ENCODE data around the gene CCN5.
"Not testable (repeated sequence)": the region's sequence is repeated elsewhere in the genome, so short reads cannot be mapped to it uniquely, and the experiment has no call there.

Gene CCN5

GRCh38 chr20:44695295-44695673 is 19.9 kb upstream of the CCN5 start:
- no peak for DNase-seq

- DNase-seq: no peak
These were observed 19.4 kb upstream of the CCN5 start for GRCh38 chr20:44695674-44696300.

- DNase-seq: peak in 1 of 2 experiments; percentile 41
These were observed 18.9 kb upstream of the CCN5 start for GRCh38 chr20:44696315-44696714.

GRCh38 chr20:44697041-44697440 is 18.1 kb upstream of the CCN5 start:
- DNase-seq: not testable (repeated sequence)

GRCh38 chr20:44698351-44698750 is 16.8 kb upstream of the CCN5 start:
- no peak for DNase-seq

DNA sequence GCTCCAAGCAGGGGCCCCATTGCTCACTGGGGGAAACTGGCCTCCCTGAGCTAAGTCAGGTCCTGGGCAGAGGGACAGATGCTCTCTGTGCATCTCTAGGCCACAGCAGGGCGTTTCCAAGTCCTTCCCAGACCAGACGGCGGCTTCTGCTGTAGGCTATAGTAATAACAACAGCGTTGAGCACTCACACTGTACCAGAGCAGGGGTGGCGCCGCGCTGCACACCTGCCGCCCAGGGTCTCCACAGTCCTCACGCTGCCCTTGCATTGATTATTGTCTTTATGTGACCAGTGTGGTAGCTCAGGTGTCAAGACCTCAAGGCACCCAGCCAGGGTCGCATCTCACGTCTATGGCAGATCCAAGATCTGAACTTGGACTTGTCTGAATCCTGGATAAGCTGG is 14.9 kb upstream of the CCN5 start:
- no peak for DNase-seq

- peak; percentile 65 to 69 for DNase-seq
These were observed 13.9 kb upstream of the CCN5 start for GRCh38 chr20:44701118-44701857.

DNA sequence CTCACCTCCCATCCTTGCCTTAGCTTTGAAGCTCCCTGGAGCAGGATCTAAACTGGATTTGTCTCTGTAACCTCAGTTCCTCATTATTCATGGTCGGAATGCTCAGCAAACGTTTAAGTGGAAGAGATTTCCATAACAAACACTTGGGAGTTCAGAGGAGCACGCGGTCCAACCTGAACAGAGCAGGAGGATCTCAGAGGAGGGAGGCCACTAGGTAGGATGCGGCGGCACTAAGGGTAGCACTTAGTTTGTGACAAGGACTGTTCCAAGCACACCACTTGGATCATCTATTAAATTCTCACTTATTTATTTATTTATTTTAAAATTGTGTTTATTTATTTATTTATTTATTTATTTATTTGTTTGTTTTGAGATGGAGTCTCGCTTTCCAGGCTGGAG is 13.3 kb upstream of the CCN5 start:
- DNase-seq: peak; percentile 69 to 82

GRCh38 chr20:44702776-44703175 is 12.4 kb upstream of the CCN5 start:
- peak; percentile 9 to 69 for DNase-seq

DNA sequence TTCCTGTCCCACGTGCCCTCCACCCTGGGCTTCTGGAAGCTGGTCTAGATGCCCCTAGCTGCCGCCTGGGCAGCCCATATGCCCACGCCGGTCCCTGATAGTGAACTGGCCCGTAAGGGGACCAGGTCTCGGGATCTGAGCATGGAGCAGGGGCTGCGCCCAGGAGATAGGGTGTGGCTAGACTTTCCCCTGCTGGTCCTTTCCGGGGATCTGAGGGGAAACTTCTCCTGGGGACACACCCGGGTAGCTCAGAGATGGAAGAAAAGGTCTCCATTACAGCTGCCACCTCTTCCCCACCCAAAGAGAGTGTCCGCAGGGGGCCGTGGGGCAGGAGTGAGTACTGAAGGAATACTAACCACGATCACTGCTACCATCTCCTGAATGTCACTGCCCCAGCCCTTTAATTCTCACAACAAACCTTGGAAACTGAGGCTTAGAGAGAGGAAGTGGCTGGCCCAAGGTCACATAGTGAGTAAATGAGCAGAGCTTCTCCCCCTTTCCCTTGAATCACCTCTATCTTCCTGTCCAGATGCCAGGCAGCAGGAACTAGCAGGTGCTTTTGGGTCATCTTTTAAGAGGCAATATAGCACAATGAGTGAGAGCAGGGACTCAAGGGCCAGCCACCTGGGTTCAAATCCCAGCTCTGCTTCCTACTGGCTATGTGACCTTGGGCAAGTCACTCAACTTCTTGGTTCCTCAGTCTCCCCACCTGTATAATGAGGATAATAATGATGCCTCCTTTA is 11.8 kb upstream of the CCN5 start:
- DNase-seq: no peak

- no peak for DNase-seq
These were observed 11.1 kb upstream of the CCN5 start for GRCh38 chr20:44703956-44704488.

- DNase-seq: no peak
These were observed 10.6 kb upstream of the CCN5 start for GRCh38 chr20:44704551-44704971.

DNA sequence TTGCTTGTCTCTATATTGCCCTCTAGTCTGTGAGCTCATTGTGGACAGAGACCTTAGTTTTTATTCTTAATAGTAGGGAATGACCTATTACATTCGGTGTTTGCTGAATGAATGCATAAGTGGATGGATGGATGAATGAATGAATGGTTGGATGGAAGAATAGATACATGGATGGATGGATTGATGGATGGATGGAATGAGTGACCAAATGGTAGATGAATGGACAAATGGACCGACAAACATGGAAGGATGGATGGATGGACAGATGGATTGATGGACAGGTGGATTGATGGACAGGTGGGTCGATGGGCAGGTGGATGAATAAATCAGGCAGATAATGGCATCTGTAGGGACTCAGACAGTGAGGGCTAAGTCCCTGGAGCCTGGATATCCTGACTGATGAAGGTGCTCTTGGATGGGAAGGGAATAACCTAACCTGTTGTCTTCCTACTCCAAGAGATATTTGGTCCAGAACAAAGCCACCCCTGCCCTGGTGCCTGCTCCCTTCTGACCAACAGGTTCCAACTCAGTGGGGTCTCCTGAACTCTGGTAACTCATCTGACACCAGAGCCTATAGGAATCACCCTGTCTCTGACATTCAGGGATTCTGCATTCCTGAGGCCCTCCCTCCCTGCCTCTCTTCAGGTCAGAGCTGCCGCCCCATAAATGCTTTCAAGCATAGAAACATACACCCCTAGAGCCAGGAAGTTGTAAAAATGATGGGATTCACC is 9.6 kb upstream of the CCN5 start:
- no peak for DNase-seq

- DNase-seq: peak; percentile 10 to 57
These were observed 8.7 kb upstream of the CCN5 start for GRCh38 chr20:44706301-44707017.

DNA sequence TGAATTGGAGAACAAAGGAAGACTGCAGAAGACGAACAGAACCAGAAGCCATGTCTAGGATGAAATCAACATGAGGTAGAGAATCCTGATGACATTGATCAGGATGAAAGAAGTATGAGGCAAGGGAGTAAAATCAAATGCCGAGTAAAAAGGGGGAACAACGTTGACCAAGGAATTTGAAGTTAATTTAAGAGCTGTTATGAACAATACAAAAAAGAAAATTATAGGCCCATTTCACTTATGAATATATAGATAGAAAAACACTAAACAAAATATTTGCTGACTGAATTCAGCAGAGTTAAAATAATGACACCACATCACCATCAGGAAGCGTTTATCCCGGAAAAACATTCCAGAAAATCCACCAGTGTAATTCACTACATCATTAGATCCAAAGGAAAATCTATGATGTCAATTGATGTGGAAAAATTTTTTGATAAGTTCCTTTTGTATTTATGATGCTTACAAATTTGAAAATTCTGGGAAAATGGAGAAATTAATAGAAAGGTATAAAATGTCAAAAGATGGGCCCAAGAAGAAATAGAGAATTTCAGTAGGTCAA is 8.1 kb upstream of the CCN5 start:
- no peak for DNase-seq

GRCh38 chr20:44709380-44709779 is 5.8 kb upstream of the CCN5 start:
- no peak for DNase-seq

GRCh38 chr20:44709797-44710196 is 5.4 kb upstream of the CCN5 start:
- DNase-seq: no peak

GRCh38 chr20:44711237-44711636 is 3.9 kb upstream of the CCN5 start:
- DNase-seq: no peak

GRCh38 chr20:44714102-44714700 is 968 bp upstream of the CCN5 start:
- DNase-seq: no peak

DNA sequence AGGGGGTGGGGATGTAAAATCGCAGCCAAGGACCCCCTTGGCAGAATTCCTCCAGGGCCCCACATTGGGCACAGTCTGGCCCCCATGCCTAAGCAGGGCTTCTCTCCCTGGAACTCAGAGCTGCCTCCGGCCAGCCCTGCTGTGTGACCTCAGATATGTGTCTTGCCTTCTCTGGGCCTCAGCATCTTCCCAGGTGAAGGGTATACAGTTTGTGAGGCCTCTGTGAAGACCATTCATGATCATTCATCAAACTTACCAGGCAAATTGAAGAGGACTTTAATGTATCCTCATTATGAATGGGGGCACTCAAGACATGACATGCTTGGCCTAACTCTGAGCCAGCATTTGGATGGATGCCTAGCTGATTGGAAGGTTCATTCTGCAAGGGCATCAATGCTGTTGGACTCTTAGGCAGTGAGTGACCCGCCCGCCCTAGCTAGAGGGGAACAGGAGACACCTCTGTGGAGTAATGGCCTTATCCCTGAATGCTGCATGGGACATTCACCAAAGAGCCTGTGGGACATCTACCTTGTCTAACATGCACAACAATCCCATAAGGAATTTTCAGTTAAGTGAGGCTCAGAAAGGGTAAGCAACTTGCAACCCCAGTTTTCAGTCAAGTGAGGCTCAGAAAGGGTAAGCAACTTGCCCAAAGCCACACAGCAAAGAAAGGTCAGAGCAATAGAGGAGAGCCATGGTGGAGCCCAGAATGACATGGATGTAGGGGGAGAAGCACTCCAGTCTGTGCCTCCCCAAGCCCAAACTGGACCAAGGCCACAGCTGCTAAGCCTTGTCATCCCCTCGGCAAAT is 535 bp downstream of the CCN5 start:
- no peak for DNase-seq
